NCI-H1694 (cell line): Measurements from ENCODE around the gene KPNA1.
"Not testable (repeated sequence)": the region's sequence is repeated elsewhere in the genome, so short reads cannot be mapped to it uniquely, and the experiment has no call there.

Experiments
- DNase-seq: peaks from one replicate; lab custom pipeline; 2025; lab: John Stamatoyannopoulos, UW

The KPNA1 gene

DNA sequence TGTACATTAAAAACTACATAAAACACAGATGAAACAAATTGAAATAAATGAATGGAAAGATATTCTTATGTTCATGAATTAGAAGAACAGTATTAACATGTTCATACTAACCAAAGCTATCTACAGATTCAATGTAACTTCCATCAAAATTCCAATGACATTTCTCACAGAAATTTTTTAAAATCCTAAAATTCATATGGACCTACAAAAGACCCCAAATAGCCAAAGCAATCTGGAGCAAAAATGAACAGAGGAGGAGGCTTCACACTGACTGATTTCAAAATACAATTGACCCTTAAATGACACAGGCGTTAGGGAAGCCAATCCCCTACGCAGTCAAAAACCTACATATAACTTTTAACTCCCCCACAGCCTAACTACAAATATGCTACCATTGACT lies 39.4 kb downstream of the KPNA1 start:
- DNase-seq = no peak

- DNase-seq = no peak
Measured at GRCh38 chr3:122469659-122470058, 45.1 kb downstream of the KPNA1 start.

DNA sequence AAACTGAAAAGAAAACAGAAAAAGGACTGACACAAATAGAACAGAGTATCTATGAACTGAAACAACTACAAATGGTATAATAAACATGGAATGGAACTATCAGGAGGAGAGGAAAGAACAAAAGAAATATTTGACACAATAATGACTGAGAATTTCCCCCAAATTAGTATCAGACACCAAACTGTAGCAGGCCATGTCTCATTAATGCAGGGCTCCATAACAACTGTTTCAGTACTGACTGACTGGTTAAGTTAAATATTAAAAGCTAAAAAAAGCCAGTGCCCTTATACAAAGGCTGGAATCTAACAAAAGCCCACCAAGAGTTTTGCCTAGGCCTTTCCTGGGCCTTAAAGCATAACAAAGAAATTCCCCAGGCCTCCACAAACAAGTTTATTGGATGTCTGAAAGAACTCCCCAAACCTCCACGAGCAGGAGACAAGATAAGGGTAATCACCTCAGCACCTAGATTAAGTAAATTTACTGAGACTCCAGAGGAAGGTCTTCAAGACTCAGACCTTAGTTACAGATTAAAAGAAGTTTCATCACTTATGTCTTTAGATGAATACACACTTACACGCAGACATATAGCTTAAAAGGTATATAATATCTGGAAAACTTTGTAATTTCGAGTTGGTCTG lies 45.7 kb downstream of the KPNA1 start:
- no peak for DNase-seq

DNA sequence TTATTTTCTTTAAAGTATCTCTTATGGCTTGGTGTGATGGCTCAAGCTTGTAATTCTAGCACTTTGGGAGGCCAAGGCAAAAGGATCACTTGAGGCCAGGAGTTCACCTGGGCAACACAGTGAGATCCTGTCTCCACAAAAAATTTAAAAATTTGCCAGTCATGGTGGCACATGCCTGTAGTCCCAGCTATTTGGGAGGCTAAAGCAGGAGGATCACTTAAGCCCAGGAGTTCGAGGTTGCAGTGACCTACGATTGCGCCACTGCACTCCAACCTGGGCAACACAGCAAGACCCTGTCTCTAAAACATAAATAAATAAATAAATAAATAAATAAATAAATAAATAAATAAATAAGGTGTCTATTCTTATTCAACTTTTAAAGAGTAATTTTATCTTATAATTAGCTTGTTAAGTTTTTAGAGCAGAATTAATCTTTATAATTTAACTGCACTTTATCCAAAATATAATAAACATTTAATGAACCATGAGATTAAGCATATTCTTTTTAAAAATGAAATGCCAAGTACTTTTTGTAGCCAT lies 48.0 kb downstream of the KPNA1 start:
- DNase-seq = no peak

DNA sequence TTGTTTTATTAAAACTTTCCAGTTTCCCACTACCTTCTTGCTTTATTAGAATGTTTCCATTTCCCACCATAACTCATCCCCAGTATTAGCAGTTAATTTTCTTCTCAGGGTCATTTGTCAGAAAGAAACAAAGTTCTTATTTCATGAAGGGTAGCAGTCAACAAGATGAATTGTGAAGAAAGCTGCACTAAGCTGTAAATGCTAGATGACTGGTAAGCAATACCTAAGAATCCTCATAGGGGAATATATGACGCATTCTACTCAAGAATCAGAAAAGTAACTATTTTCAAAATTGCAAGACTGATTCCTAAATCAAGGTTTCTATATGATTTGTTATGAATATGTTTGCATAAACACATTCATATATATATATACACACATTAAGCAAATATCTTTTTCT lies 50.1 kb downstream of the KPNA1 start:
- DNase-seq = no peak

- no peak for DNase-seq
Measured at GRCh38 chr3:122462406-122462805, 52.3 kb downstream of the KPNA1 start.

- DNase-seq = no peak
Measured at GRCh38 chr3:122461806-122462205, 52.9 kb downstream of the KPNA1 start.

DNA sequence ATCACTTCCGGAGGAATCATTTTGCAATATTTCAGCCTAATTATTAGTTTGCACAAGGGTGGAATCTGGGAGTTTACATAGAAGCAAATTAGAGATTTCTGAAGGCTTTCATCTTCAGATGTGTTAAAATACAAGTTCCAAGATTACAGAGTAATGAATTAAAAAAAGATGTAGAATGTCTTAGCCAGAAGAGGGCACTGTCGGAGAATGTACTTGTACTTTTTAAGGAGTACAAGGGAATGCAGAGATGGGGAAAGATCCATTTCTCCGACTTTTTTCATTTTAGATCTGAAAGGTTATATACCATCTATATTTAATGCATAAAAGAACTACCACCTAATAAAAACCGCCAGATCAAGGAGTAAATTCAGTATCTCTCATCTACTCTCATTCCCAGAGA lies 55.7 kb downstream of the KPNA1 start:
- no peak for DNase-seq

DNA sequence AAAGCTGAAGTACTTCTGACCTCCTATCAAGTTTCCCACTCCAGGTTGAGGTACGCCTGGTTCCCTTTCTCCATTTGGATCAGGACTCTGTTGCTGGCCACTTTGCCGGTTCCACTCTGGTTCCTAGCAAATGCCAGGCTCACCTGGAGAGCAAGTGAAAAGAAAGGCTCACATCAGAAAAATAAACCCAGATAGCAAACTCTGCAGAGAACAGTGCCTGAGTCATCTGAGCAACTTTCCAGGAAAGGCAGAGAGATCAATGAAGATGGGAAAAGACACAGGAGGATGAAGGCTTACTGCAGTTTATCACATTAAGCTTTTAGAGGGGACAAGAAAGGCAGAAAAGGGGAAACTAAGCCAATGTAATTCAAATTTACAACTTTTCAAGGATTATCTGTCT lies 57.0 kb downstream of the KPNA1 start:
- no peak for DNase-seq

- no peak for DNase-seq
Measured at GRCh38 chr3:122456074-122456473, 58.7 kb downstream of the KPNA1 start.

- DNase-seq = no peak
Measured at GRCh38 chr3:122451371-122451770, 63.4 kb downstream of the KPNA1 start.

GRCh38 chr3:122448218-122448617 lies 66.5 kb downstream of the KPNA1 start:
- DNase-seq = not testable (repeated sequence)

- DNase-seq = not testable (repeated sequence)
Measured at GRCh38 chr3:122444491-122444887, 70.2 kb downstream of the KPNA1 start.

- not testable (repeated sequence) for DNase-seq
Measured at GRCh38 chr3:122443762-122444490, 70.8 kb downstream of the KPNA1 start.

GRCh38 chr3:122443090-122443489 lies 71.6 kb downstream of the KPNA1 start:
- no peak for DNase-seq

DNA sequence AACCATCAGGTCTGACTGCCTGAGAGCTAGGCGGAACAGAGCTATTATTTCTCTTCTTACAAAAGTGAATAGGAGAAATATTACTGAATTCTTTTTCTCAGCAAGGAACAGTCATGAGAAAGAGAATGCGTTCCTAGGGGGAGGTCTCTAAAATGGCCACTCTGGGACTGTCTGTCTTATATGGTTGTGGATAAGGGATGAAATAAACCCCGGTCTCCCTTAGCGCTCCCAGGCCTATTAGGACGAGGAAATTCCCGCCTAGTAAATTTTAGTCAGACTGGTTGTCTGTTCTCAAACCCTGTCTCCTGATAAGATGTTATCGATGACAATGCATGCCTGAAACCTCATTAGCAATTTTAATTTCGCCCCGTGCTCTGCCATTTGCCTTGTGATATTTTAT lies 78.8 kb downstream of the KPNA1 start:
- no peak for DNase-seq

GRCh38 chr3:122430371-122430770 lies 84.4 kb downstream of the KPNA1 start:
- DNase-seq = no peak

DNA sequence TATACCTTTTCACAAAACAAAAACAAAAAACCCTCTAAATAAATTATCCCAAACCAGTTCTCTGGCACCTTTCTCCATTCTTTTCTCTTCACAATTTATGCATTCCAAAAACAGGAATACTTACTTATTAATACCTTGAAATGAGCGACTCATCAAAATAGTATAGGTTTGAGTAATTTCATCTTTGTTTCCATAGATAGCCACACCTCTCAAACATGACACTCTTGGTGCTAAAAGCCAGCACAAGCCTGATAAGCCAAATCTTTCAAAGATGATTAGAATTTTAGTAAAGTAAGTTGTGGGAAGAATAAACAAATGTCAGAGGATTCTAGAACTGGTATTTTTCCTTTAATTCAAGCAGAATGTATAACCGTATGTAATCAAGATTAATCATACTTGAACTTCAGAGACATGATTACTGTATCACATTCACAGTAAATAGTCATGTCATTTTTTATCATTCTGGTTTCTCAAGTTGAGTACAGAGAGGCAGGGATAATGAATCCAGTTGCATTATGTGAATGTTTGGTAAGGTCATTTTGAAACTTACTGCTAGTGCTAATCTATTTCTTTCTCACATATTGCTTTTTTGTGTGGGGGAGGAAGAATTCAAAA lies 86.8 kb downstream of the KPNA1 start:
- no peak for DNase-seq

GRCh38 chr3:122421836-122422235 lies 92.9 kb downstream of the KPNA1 start:
- no peak for DNase-seq

- DNase-seq = no peak
Measured at GRCh38 chr3:122421101-122421500, 93.6 kb downstream of the KPNA1 start.

- DNase-seq = no peak
Measured at GRCh38 chr3:122416966-122417365, 97.8 kb downstream of the KPNA1 start.

- no peak for DNase-seq
Measured at GRCh38 chr3:122415762-122416654, 98.7 kb downstream of the KPNA1 start, which contains the start of gene WDR5B. Gene WDR5B (minus strand): TSS chr3:122416062. CDS start chr3:122415528, 534 bp downstream.
